D721Med (cell line): ENCODE measurements around the gene KRTAP6-1.

ENCODE experiments used
- DNase-seq: peaks from one replicate; pipeline ENCODE4 v3.0.0; 2011; ENCODE audit warnings: low spot score; ENCODE audit not compliant: insufficient read length
- FAIRE-seq: peaks from 2 replicates; lab custom pipeline; 2011; peaks lifted over from hg19 to GRCh38; lab: Jason Lieb, UNC
- TF ChIP-seq, protein P1 (sequence below): IDR thresholded peaks from 2 replicates; pipeline ENCODE4 v1.5.1; 2012; ENCODE audit warnings: mild to moderate bottlenecking, control low read depth; ENCODE audit not compliant: insufficient read depth; ENCODE audit errors: missing control alignments

The KRTAP6-1 gene

DNA sequence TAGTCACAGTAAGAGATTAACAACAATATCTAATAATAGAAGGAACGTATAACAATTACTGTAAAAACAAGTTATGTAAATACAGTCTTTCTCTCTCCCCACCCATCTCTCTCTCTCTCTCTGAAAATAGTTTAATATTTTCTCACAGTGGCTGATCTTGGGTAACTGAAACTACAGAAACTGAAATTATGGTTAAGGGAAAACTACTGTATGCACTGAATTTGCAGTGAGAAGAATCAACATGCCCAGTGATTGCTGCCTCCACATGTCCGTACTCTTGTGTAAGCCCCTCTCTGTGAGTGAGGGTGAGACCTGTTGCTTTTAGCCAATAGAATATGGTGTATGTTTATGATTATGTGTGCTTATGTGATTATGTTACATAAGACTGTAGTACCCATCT, 1.6 kb downstream of the KRTAP6-1 start:
- TF ChIP-seq, protein P1, sequence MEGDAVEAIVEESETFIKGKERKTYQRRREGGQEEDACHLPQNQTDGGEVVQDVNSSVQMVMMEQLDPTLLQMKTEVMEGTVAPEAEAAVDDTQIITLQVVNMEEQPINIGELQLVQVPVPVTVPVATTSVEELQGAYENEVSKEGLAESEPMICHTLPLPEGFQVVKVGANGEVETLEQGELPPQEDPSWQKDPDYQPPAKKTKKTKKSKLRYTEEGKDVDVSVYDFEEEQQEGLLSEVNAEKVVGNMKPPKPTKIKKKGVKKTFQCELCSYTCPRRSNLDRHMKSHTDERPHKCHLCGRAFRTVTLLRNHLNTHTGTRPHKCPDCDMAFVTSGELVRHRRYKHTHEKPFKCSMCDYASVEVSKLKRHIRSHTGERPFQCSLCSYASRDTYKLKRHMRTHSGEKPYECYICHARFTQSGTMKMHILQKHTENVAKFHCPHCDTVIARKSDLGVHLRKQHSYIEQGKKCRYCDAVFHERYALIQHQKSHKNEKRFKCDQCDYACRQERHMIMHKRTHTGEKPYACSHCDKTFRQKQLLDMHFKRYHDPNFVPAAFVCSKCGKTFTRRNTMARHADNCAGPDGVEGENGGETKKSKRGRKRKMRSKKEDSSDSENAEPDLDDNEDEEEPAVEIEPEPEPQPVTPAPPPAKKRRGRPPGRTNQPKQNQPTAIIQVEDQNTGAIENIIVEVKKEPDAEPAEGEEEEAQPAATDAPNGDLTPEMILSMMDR, result no peak
- no peak for FAIRE-seq
- no peak for DNase-seq

DNA sequence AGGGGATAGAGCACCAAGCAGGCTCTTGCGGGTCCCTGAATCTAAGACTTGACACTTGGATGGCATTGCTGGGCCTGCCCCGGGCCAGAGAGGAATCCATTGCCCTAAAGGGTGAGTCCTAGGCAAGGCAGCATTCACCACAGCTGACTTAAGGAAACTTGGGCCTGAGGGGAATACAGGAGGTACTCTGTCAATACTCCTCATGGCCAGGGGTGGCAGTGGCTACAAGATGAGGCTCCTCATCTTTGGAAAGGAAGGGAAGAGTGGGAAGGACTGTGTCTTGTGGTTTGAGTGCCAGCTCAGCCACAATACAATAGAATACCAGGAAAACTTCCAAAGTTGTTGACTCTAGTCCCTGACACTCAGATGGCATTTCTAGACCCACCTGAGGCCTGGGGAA, 7.8 kb downstream of the KRTAP6-1 start:
- DNase-seq (no peak), FAIRE-seq (no peak)
- TF ChIP-seq, protein P1, result no peak

DNA sequence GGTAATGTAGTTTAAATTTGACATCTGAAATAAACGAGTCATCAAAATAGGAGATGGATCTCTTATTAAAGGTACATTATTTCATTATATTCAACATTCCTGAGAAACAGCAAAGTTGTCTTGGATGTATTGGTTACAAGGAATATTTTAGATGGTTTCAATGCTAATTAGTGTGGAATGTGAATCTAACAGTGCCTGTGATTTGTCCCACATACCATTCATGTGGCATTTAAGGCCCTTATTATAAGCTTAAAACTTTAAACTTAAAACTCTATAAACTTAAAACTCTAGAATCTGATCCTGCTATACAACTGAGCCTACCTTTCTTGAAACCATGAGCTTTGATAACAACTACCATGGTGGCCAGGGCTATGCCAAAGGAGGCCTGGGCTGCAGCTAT, 12.9 kb downstream of the KRTAP6-1 start, which contains the start of gene KRTAP22-1:
KRTAP22-1 (plus strand) TSS at position 301 of the 400 bp plus-strand sequence.
- DNase-seq (no peak), FAIRE-seq (no peak)
- TF ChIP-seq, protein P1, result no peak

DNA sequence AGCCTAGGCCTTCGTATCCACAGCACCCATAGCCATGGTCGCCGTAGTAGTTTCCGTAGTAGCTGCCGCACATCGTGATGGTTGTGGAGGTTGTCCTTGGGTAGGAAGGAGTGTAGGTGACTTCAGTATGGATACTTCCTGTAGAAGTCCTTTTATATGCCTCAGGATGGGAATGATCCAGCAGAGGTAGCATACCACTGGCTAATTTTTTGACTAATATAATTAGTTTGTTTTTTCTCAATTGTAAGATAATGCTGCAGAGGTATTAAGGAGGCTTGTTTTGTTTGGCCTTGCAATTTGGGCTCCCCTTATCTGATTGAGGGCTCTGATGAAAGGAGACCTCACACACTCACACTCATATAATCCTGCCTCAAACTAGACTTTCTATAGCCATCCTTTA, 14.9 kb downstream of the KRTAP6-1 start, which contains the start of gene KRTAP6-2:
KRTAP6-2 (minus strand) TSS at position 101 of the 400 bp plus-strand sequence; CDS start at position 73, 28 bp downstream.
- FAIRE-seq, result no peak
- DNase-seq, result no peak
- TF ChIP-seq, protein P1, result no peak

DNA sequence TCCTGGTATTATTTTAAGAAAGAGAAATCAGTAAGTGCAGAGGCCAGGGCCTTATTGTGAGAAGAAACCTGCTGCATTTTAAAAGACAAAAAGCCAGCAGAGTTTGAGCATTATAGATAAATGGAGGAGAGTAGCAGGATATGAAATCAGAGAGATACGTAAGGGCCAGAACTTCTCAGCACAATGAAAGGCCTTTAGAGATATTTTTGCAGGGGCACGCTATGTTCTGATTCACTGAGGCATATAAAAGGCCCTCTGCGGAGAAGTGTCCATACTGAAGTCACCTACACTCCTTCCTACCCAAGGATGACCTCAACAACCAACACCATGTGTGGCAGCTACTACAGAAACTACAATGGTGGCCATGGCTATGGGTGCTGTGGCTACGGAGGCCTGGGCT, 21.6 kb downstream of the KRTAP6-1 start, which contains the start of gene KRTAP6-3:
KRTAP6-3 (plus strand) TSS at position 301 of the 400 bp plus-strand sequence; CDS start at position 307, 6 bp downstream.
- no peak for FAIRE-seq
- DNase-seq, result no peak
- TF ChIP-seq, protein P1, result no peak

DNA sequence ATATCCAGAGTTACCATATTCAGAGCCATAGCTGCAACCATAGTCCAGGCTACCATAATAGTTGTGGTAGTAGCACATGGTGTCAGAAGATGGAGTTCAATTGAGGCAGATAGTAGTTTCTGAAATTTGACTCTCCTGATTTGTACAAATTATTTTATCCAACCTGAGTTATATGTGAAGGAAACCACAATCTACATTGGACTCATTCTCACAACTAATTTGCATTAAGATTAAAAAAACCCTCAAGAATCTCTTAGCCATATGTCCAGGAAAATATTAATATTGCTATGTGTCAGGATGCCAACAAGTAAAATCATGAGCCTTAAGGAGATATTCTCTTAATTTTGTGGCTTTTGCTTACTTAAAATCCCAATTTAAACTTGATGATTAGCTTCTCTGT, 23.4 kb downstream of the KRTAP6-1 start, which contains the start of gene KRTAP22-2:
KRTAP22-2 (minus strand) TSS at position 101 of the 400 bp plus-strand sequence.
- FAIRE-seq, result no peak
- TF ChIP-seq, protein P1, result no peak

DNA sequence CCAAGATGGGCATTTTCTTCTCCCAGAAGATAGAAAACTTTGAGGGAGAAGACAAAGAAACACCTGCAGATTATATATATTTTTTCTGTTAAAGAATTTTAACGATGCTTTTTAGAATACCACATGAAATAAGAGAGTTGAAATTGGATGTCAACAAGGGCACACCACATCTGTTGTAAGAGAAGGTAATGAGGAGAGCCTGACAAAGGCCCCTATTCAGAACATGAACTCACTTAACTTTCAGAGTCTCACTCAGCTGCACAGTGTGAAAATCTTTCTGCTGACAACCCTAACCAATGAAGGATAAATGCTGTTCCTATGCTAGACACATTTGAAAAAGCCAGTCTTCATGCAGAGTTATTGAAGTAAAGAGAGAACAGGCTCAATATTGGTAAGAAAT, 30.9 kb downstream of the KRTAP6-1 start:
- DNase-seq (no peak), FAIRE-seq (no peak)
- TF ChIP-seq, protein P1, result no peak

More for the DNA sequence above, 23.4 kb downstream of the KRTAP6-1 start, which contains the start of gene KRTAP22-2:
- no peak for DNase-seq
